Measurements from ENCODE around the gene SLC6A13.
"Not testable (repeated sequence)": the region's sequence is repeated elsewhere in the genome, so short reads cannot be mapped to it uniquely, and the experiment has no call there.

Gene SLC6A13

GRCh38 chr12:195951-196350, 66.7 kb downstream of the SLC6A13 start:
- no peak for DNase-seq

- DNase-seq, result no peak
Measured at GRCh38 chr12:195156-195555, 67.5 kb downstream of the SLC6A13 start.

GRCh38 chr12:194276-194675, 68.4 kb downstream of the SLC6A13 start:
- no peak for DNase-seq

- DNase-seq, result no peak
Measured at GRCh38 chr12:193261-193660, 69.4 kb downstream of the SLC6A13 start.

- no peak for DNase-seq
Measured at GRCh38 chr12:191541-191940, 71.1 kb downstream of the SLC6A13 start.

- DNase-seq, result no peak
Measured at GRCh38 chr12:190881-191280, 71.8 kb downstream of the SLC6A13 start.

DNA sequence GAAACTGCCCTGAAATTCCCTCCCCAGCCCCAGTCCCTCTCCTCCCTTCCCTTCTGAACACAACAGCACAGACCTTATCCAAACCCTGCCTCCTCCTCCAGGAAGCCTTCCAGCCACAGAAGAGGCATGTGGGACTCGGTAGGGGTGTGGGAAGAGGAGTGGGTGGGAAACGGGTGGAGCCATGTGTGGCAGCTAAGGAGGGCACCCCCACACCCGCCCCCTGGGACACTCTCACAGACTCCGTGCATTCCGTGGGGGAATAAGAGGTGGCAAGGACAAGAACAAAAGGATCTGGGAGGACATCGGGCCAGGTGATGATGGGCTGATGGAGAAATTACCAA, 73.0 kb downstream of the SLC6A13 start:
- DNase-seq, result no peak

GRCh38 chr12:188910-189621, 73.6 kb downstream of the SLC6A13 start:
- DNase-seq, result no peak

GRCh38 chr12:187986-188909, 74.4 kb downstream of the SLC6A13 start:
- not testable (repeated sequence) for DNase-seq

DNA sequence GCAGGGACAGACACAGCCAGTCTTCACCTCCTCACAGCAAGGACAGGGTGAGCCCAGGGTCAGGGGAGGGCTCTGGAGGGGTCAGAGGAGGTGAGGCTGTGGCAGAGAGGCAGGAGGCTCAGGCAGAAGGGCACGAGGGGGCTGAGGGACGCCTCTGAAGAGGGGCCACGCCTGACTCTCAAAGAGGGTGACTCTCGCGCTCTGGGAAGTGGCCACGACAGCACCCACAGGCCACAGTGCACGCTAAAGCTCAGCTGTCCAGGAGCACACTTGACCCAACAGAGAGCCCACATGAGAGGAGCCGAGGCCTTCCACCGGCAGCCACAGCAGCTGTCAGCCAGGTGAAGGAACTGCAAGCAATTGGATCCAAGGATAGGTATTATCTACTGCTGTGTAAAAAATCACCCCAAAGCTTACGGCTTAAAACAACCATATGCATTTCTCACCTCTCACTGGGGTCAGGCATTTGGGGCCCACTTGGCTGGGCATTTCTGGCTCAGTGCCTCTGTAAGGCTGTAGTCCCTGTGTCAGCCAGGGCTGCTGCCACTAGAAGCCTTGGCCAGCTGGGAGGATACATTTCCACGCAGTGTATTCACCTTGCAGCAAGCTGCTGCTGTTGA, 76.5 kb downstream of the SLC6A13 start:
- no peak for DNase-seq

- no peak for DNase-seq
Measured at GRCh38 chr12:185576-185955, 77.1 kb downstream of the SLC6A13 start.

DNA sequence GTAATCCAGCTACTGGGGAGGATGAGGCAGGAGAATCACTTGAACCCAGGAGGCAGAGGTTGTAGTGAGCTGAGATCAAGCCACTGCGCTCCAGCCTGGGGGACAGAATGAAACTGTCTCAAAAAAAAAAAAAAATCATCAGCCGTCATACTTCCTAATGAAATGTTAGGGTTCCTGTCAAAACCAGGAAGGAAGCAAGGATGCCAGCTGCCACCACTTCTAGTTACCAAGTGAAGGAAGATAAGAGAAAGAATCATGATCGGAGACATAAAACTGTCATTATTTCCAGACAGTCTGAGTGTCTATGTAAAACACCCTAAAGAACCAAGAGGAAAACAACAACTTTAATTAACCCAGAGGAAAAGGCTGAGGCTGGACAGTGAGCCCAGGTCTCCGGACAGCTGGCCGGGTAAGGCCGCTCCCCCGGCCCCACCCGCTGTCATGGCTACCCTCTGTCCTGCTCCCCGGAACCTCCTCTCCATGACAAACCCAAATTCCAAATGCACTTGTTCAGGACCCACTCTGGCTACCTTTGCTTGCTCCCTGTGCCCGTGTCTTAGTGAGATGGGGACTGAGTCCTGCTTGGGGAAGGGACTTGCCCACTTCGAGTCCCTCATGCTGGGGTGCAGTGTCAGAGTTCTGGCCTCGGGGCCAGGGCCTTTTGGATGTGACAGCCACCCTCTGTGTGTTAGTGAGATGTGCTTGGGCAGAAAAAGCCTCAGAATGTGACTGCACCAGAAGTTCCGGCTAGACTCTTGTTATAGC, 77.6 kb downstream of the SLC6A13 start:
- DNase-seq, result peak; percentile 8

GRCh38 chr12:182381-182892, 80.2 kb downstream of the SLC6A13 start:
- DNase-seq, result no peak

DNA sequence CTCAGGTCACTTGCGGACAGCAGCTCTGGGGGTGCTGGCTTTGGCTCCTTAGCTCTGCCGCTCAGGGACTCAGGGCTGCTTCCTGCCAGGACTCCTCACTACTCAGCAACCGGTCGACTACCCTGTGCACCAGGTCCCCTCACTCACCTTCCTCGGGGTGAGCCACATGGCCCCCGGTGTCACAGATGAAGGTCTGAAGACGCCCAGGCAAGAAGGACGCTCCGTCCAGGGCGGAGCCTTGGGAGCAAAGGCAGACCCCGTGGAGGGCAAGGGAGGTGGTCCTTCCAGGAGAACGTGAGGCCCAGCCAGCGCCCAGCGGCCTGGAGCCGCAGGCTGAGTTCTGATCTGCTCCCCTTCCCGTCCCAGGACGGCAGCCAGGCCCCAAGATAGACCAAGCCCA, 80.7 kb downstream of the SLC6A13 start:
- no peak for DNase-seq

GRCh38 chr12:180445-180844, 82.2 kb downstream of the SLC6A13 start:
- peak; percentile 90 for DNase-seq

- DNase-seq, result no peak
Measured at GRCh38 chr12:179885-180284, 82.8 kb downstream of the SLC6A13 start.

- no peak for DNase-seq
Measured at GRCh38 chr12:179131-179884, 83.3 kb downstream of the SLC6A13 start.

DNA sequence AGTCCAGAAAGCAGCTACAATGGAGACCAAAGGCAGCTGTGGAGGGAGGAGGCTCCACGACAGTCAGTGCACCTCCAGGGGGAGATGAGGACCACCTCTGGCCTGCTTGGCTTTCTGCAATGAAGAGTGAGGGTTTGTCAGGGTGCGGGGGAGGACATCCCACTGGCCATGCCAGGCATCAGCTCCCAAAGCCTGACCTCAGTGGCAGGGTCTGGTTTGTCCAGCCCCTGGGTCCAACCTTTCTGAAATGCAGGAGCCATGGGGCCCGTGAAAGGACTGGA, 83.9 kb downstream of the SLC6A13 start:
- DNase-seq, result no peak

GRCh38 chr12:177980-178828, 84.4 kb downstream of the SLC6A13 start:
- DNase-seq, result no peak

DNA sequence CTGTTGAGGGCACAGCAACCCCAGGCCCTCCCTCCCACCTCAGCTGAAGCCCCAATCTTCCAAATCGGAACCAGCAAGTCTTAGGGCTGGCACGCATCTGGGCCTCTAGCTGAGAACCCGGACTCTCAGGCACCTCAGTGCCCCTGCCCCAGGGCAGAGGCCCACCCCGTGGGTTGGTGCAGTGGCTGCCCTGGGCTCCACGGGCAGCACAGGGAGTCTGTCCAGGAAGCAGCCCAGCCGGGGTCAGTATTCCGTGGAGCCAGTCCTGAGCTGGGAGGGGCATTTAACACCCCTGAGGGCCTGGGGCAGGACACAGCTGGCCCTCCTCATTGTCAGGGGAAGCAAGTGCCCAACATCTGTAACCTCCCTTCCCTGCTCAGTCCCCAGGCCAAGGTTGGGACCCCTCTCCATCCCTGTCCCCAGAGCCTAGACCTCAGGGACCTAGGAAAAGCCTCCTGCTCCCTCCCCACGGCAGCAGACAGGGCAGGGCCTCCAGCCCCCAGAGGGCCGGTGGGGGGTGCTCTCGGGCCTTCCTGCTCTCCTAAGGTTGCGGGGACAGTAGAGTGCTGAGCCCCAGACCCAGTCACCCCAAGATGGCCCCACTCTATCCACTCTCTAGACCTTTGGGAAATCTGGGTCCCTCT, 85.2 kb downstream of the SLC6A13 start:
- no peak for DNase-seq
